ENCODE results near the gene DCP1A. TPM values are rescaled to one million over a fixed set of nuclear protein-coding genes. Genes with fewer than 3 reads are reported as not detected.
A peak's percentile ranks its signal among the peaks of the same experiment; 100 is the strongest.

The DCP1A gene
- polyA plus RNA-seq, 1 of the 3 experiments (the other 2 are of a cell fraction) = 12.9 TPM

GRCh38 chr3:53239800-53240199, 107.5 kb downstream of the DCP1A start:
- H3K27me3 ChIP-seq (ENCODE audit: insufficient read depth) = no peaks in the 10 kb centered on the region
- H3K27ac ChIP-seq (ENCODE audit: low read depth in 2 of 2, low read length in 1 of 2) = peak overlapping the region; percentile 16 to 97; a peak in 3 of 4 replicates
- TF ChIP-seq TAF1 (IDR thresholded peaks at IDR 0.05; ENCODE audit: borderline replicate concordance, low read depth, low read length) = no peak
- no peak for TF ChIP-seq GABPA (IDR thresholded peaks at IDR 0.05; ENCODE audit: low read depth)
- TF ChIP-seq JUND (IDR thresholded peaks at IDR 0.05) = no peak
- no peak for TF ChIP-seq MXI1 (IDR thresholded peaks at IDR 0.05; ENCODE audit: low read depth, low read length)
- TF ChIP-seq, protein P1, sequence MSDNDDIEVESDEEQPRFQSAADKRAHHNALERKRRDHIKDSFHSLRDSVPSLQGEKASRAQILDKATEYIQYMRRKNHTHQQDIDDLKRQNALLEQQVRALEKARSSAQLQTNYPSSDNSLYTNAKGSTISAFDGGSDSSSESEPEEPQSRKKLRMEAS (IDR thresholded peaks at IDR 0.05; ENCODE audit: low read depth) = no peak
- no peak for TF ChIP-seq SMC3 (IDR thresholded peaks at IDR 0.05; ENCODE audit: low read depth, low read length)
- no peak for TF ChIP-seq YY1 (IDR thresholded peaks at IDR 0.05; ENCODE audit: low read depth)
- no peak for TF ChIP-seq GATA2 (CRISPR knock-in tag; IDR thresholded peaks at IDR 0.05)
- no peak for TF ChIP-seq POLR2AphosphoS5 (IDR thresholded peaks at IDR 0.05; ENCODE audit: low read depth, low read length)
- TF ChIP-seq EZH2phosphoT487 (IDR thresholded peaks at IDR 0.05; ENCODE audit: borderline replicate concordance, low read depth) = no peak
- TF ChIP-seq, protein P2, sequence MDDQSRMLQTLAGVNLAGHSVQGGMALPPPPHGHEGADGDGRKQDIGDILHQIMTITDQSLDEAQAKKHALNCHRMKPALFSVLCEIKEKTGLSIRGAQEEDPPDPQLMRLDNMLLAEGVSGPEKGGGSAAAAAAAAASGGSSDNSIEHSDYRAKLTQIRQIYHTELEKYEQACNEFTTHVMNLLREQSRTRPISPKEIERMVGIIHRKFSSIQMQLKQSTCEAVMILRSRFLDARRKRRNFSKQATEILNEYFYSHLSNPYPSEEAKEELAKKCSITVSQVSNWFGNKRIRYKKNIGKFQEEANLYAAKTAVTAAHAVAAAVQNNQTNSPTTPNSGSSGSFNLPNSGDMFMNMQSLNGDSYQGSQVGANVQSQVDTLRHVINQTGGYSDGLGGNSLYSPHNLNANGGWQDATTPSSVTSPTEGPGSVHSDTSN (IDR thresholded peaks at IDR 0.05) = no peak
- 96% methylated on average over 4 of the region's 5 CpGs for WGBS (ENCODE audit: low lambda C conversion rate)
- no peaks in the 10 kb centered on the region for H3K9me3 ChIP-seq
- H4K20me1 ChIP-seq (ENCODE audit: insufficient read depth) = peaks cover 40% of the 10 kb centered on the region
- peaks cover 30 to 49% of the 10 kb centered on the region in 2 experiments for H3K36me3 ChIP-seq (replicated peaks in 1 of 2; ENCODE audit: control insufficient read depth in 1 of 2, insufficient read depth in 2 of 2, low read length in 1 of 2)
- DNase-seq = no peak
- H3K4me2 ChIP-seq = no peak overlapping the region
- peaks cover 44% of the 10 kb centered on the region for H3F3A ChIP-seq (replicated peaks; ENCODE audit: insufficient read depth)
- no peak overlapping the region for H3K9ac ChIP-seq
- no peak overlapping the region for H3K4me3 ChIP-seq (ENCODE audit: low read depth in 2 of 2, low read length in 1 of 2)
- peaks cover 72% of the 10 kb centered on the region for H3K79me2 ChIP-seq (ENCODE audit: insufficient read depth)
- H3K4me1 ChIP-seq (ENCODE audit: control insufficient read depth in 1 of 2, insufficient read depth in 2 of 2, low read depth in 1 of 2, low read length in 1 of 2) = peaks cover 31 to 37% of the 10 kb centered on the region in 2 experiments; a peak in 3 of 4 replicates
- POLR2A ChIA-PET = no interaction called here
- no peak overlapping the region for H2AFZ ChIP-seq (ENCODE audit: low read depth)
- no peaks in the 10 kb centered on the region for H3K9me2 ChIP-seq
- CTCF ChIA-PET = interaction anchor here (1.2 kb wide), 1 partner anchor 14 kb away, joined by 3 read pairs; no protein-coding TSS in a partner anchor

DNA sequence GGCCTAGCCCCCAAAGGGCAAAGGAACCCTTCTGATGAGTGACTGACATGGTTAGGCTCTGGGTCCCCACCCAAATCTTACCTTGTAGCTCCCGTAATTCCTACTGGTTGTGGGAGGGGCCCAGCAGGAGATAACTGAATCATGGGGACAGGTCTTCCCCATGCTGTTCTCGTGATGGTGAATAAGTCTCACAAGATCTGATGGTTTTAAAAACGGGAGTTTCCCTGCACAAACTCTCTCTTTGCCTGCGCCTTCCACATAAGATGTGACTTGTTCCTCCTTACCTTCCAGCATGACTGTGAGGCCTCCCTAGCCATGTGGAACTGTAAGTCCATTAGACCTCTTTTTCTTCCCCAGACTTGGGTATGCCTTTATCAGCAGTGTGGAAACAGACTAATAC, 108.5 kb downstream of the DCP1A start:
- H3K36me3 ChIP-seq (replicated peaks in 1 of 2; ENCODE audit: control insufficient read depth in 1 of 2, insufficient read depth in 2 of 2, low read length in 1 of 2) = peaks cover 33 to 59% of the 10 kb centered on the region in 2 experiments

More for the DNA sequence above, 108.5 kb downstream of the DCP1A start:
- Histone ChIP-seq H3K4me2 (peak overlapping the region; percentile 53; the same call in 1 of the 2 replicates), H2AFZ (ENCODE audit: low read depth) (no peak overlapping the region), H3K4me1 (ENCODE audit: control insufficient read depth in 1 of 2, insufficient read depth in 2 of 2, low read depth in 1 of 2, low read length in 1 of 2) (peaks cover 29 to 31% of the 10 kb centered on the region in 2 experiments; a peak in 3 of 4 replicates), H3F3A (replicated peaks; ENCODE audit: insufficient read depth) (peaks cover 44% of the 10 kb centered on the region), H3K27me3 (ENCODE audit: insufficient read depth) (no peaks in the 10 kb centered on the region), H4K20me1 (ENCODE audit: insufficient read depth) (peaks cover 31% of the 10 kb centered on the region), H3K9ac (no peak overlapping the region), H3K9me3 (no peaks in the 10 kb centered on the region), H3K4me3 (ENCODE audit: low read depth in 2 of 2, low read length in 1 of 2) (no peak overlapping the region), H3K27ac (ENCODE audit: low read depth in 2 of 2, low read length in 1 of 2) (peak overlapping the region; percentile 81 to 97), H3K9me2 (no peaks in the 10 kb centered on the region), H3K79me2 (ENCODE audit: insufficient read depth) (peaks cover 71% of the 10 kb centered on the region)
- no peak for TF ChIP-seq POLR2AphosphoS5 (IDR thresholded peaks at IDR 0.05; ENCODE audit: low read depth, low read length)
- CTCF ChIA-PET = no interaction called here
- POLR2A ChIA-PET = no interaction called here
- DNase-seq = no peak
- WGBS (ENCODE audit: low lambda C conversion rate) = 77% methylated on average over 4 of the region's 4 CpGs

Measured in SK-N-SH (cell line).